Gastrocnemius medialis (tissue), 4 donors: ENCODE measurements around the gene KIRREL1. TPM values are rescaled to one million over a fixed set of nuclear protein-coding genes. Genes with fewer than 3 reads are reported as not detected.
A peak's percentile ranks its signal among the peaks of the same experiment; 100 is the strongest.

ENCODE experiments used
- ATAC-seq, 2 donors: fragments of 150-250 bp; one replicate each; pipeline ENCODE4 v1.9.1; 2016
- DNase-seq, 2 donors: peaks; one replicate each; pipeline ENCODE4 v3.0.0-alpha.2; 2019
- H3K27ac ChIP-seq, 4 donors: fragments of 200-600 bp; sonication (generic); 1 replicate in 1 of 4; 2 replicates in 3 of 4; pipeline ENCODE4 v1.5.1; 2016 to 2018; ENCODE audit warnings: mild to moderate bottlenecking in 2 of 4, moderate library complexity in 1 of 4
- H3K27me3 ChIP-seq, 3 donors: fragments of 200-600 bp; sonication (generic) in 2 of 3; 1 replicate in 1 of 3; 2 replicates in 2 of 3; pipeline versions ENCODE4 v1.5.1 to v1.6.0; 2016 to 2019; ENCODE audit warnings: mild to moderate bottlenecking in 1 of 3, moderate library complexity in 1 of 3
- H3K36me3 ChIP-seq, 2 donors: fragments of 200-600 bp; sonication (generic) in 1 of 2; one replicate each; pipeline ENCODE4 v1.5.1; 2017 to 2018
- H3K4me1 ChIP-seq, 2 donors: fragments of 200-600 bp; sonication (generic) in 1 of 2; one replicate each; pipeline ENCODE4 v1.5.1; 2016 to 2017; ENCODE audit warnings: mild to moderate bottlenecking in 2 of 2
- H3K4me3 ChIP-seq, 4 donors: fragments of 200-600 bp; sonication (generic) in 3 of 4; 1 replicate in 1 of 4; 2 replicates in 3 of 4; pipeline ENCODE4 v1.5.1; 2016 to 2019; ENCODE audit warnings: mild to moderate bottlenecking in 2 of 4
- H3K9me3 ChIP-seq, 3 donors: fragments of 200-600 bp; sonication (generic) in 2 of 3; 1 replicate in 1 of 3; 2 replicates in 2 of 3; pipeline ENCODE4 v1.5.1; 2016 to 2019
- POLR2A ChIP-seq, 2 donors: fragments of 450-650 bp; IDR thresholded peaks; one replicate each; pipeline ENCODE4 v1.6.1; 2017; ENCODE audit warnings: antibody characterized with exemption in 2 of 2, mild to moderate bottlenecking in 2 of 2, moderate library complexity in 2 of 2
- in situ Hi-C, 4 donors: fragments of 200-750 bp; cut with MboI; loops; one replicate each; pipeline versions ENCODE4 v1.15.0 to v1.8.0; 2017; ENCODE audit warnings: low sequenced_read_pairs in 4 of 4
- intact Hi-C: fragments of 100-400 bp; cut with DNase I; formaldehyde crosslinking; loops from one replicate; pipeline ENCODE4 v1.15.1; 2023; ENCODE audit warnings: low total_unique reads
- total RNA-seq, 4 donors: library from RNA; depleted of rRNA; stranded (reverse); fragments of >200 nt; gene quantifications; one replicate each; pipeline versions ENCODE4 v1.1.0 to v1.2.3, GENCODE V29; 2016
- TF ChIP-seq, protein P1 (sequence below), 5 experiments: fragments of 450-650 bp in 3 of 5; fragments of 200-600 bp in 2 of 5; sonication (generic) in 2 of 5; IDR thresholded peaks in 4 of 5; conservative IDR thresholded peaks in 1 of 5; 1 replicate in 4 of 5; 2 replicates in 1 of 5; pipeline ENCODE4 v1.5.1; 2016 to 2019; ENCODE audit warnings: antibody characterized with exemption in 5 of 5, mild to moderate bottlenecking in 3 of 5, moderate library complexity in 3 of 5

KIRREL1 gene
- total RNA-seq, 4 donors from 2014 or later, result 2.8 to 15.1 (median 6.6) TPM

DNA sequence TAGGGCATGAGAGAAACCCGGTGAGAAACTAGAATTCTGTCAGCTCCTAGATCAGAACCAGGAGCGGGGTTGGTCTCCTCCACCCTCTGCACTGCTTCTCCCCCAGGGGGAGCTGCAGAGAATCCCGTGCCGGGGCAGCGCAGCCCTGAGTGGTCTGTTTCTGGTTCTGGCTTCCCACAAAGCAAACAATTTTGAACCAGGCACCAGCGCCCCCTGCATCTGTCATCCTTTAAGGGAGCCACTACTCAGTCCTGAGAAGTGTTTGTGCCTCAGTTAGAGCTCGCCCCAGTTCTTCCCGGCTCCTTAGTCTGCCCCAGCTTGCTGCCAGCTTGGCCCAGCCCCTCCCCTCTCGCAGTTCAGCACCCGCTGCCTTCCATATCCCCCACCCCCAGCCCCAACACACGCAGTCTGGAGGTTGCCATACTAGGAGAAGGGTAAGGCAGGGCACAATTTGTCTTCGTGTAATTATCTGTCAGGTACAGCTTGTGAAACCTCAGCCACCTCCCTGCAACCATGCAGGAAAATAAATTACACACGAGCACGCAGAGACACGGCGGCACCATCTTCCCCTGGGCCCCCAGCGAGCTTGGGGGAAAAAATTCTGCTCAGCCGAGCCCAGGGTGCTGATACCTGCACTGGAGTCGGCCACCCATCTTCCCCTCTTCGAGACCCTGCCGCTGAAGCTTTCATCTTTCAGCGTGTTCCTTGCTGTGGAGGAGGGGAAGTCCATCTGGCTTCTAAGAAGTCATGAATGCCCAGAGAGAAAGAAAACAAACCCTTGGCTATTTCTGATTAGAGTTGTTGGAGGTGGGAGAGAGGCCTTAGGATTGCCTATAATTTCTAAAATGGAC is 124.6 kb downstream of the KIRREL1 start:
- Histone ChIP-seq H3K9me3 (no peaks in the 10 kb centered on the region), H3K4me1 (no peaks in the 10 kb centered on the region), H3K4me3 (no peak overlapping the region), H3K27me3 (peaks cover 0 to 23% (median 3%) of the 10 kb centered on the region in 3 donors), H3K27ac (no peak overlapping the region), H3K36me3 (no peaks in the 10 kb centered on the region)
- in situ Hi-C loops (loop anchor here in 1 of 4 donors (25.0 kb wide), 1 partner anchor 531 kb away; the partner anchor contains the start of gene FCRL4), intact Hi-C loops (no loop called here)
- TF ChIP-seq, protein P1, sequence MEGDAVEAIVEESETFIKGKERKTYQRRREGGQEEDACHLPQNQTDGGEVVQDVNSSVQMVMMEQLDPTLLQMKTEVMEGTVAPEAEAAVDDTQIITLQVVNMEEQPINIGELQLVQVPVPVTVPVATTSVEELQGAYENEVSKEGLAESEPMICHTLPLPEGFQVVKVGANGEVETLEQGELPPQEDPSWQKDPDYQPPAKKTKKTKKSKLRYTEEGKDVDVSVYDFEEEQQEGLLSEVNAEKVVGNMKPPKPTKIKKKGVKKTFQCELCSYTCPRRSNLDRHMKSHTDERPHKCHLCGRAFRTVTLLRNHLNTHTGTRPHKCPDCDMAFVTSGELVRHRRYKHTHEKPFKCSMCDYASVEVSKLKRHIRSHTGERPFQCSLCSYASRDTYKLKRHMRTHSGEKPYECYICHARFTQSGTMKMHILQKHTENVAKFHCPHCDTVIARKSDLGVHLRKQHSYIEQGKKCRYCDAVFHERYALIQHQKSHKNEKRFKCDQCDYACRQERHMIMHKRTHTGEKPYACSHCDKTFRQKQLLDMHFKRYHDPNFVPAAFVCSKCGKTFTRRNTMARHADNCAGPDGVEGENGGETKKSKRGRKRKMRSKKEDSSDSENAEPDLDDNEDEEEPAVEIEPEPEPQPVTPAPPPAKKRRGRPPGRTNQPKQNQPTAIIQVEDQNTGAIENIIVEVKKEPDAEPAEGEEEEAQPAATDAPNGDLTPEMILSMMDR (IDR thresholded peaks at IDR 0.05 in 4 of 5, conservative IDR thresholded peaks at IDR 0.05 in 1 of 5), result peak in 2 of 5 experiments; percentile 34 to 47
- no peak for TF ChIP-seq POLR2A (IDR thresholded peaks at IDR 0.05)
- no peak for DNase-seq
- peak; percentile 18 to 21 for ATAC-seq

DNA sequence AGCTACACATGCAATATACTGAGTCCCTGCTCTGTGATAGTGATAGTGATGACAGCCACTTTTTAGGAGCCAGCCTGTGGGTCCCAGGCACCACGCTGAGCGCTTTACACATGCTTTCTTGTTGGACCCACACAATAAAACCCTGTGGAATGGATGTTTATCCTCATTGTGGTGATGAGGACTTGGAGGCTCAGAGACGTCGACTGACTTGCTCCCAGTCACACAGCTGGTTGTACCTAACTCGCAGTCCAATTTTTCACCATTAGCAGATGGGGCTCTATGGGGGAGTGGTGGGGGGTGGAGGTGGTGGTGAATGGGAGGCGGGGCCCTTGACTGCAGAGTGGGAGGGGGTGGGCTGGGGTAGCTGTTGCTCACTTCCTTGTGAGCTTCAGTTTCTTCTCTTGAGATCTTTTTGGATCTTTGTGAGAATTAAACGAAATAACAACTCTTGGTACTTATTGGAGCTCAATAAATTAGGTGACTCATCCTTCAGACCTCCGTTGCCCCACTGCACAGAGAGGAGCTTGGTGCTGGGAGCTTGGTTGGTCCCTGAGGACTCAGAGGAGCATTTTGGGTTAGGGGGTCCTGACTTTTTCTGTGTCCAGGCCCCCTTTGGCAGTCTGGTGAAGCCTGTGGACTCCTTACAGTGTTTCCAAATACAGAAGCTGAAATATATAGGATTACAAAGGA is 125.4 kb downstream of the KIRREL1 start:
- no peak overlapping the region for H3K4me3 ChIP-seq
- DNase-seq (no peak), ATAC-seq (no peak)
- intact Hi-C loops, result no loop called here
- no peaks in the 10 kb centered on the region for H3K4me1 ChIP-seq
- no peaks in the 10 kb centered on the region for H3K9me3 ChIP-seq
- in situ Hi-C loops, result loop anchor here in 1 of 4 donors (25.0 kb wide), 1 partner anchor 532 kb away; the partner anchor contains the start of gene FCRL4
- H3K27me3 ChIP-seq, result peaks cover 0 to 17% (median 1%) of the 10 kb centered on the region in 3 donors
- H3K36me3 ChIP-seq, result no peaks in the 10 kb centered on the region
- no peak for TF ChIP-seq POLR2A (IDR thresholded peaks at IDR 0.05)
- TF ChIP-seq, protein P1 (IDR thresholded peaks at IDR 0.05 in 4 of 5, conservative IDR thresholded peaks at IDR 0.05 in 1 of 5), result no peak
- H3K27ac ChIP-seq, result no peak overlapping the region

DNA sequence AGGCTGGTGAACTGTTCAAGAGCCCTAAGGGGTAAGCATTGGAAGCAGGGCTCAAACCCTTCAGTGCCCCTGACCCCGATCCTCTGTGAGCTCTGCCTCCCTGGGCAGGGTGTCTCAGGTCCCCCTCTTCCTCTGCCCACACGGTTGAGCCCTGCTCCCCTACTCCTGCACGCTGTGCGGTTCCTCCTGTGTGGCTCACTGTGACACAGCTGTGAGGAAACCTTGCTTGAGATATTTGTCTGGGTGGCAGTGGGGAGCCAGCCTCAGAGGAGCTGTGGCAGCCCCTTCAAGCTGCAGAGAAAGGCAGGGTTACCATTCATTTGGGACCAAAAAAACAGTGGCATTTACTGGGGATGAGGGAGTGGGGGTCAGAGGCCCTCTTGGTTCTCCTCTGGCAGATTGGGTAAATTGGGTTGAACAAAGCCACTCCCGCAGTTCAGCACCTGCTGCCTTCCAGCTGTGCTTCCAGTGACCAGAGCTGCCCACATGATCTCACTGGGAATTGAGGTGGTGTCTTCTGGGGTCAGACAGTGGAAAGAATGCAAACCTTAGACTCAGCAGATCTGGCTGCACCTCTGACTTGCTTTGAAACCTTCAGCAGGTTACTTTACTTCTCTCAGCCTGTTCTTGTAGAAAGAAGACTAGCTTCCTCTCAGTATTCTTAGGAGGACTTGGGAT is 126.7 kb downstream of the KIRREL1 start:
- no peak for ATAC-seq
- H3K4me3 ChIP-seq, result no peak overlapping the region
- H3K27ac ChIP-seq, result no peak overlapping the region
- in situ Hi-C loops (loop anchor here in 3 of 4 donors (5.0 to 25.0 kb wide), 4 partner anchors 125 to 533 kb away; partner anchors contain the start of genes FCRL4 (in 1 of the 3) and KIRREL1 (in 1 of the 3)), intact Hi-C loops (loop anchor here (10.0 kb wide), 1 partner anchor 745 kb away; no protein-coding TSS in a partner anchor)
- no peaks in the 10 kb centered on the region for H3K4me1 ChIP-seq
- TF ChIP-seq, protein P1 (IDR thresholded peaks at IDR 0.05 in 4 of 5, conservative IDR thresholded peaks at IDR 0.05 in 1 of 5), result no peak
- no peak for TF ChIP-seq POLR2A (IDR thresholded peaks at IDR 0.05)
- H3K36me3 ChIP-seq, result no peaks in the 10 kb centered on the region
- no peaks in the 10 kb centered on the region for H3K9me3 ChIP-seq
- DNase-seq, result no peak
- peaks cover 0 to 11% (median 0%) of the 10 kb centered on the region in 3 donors for H3K27me3 ChIP-seq

DNA sequence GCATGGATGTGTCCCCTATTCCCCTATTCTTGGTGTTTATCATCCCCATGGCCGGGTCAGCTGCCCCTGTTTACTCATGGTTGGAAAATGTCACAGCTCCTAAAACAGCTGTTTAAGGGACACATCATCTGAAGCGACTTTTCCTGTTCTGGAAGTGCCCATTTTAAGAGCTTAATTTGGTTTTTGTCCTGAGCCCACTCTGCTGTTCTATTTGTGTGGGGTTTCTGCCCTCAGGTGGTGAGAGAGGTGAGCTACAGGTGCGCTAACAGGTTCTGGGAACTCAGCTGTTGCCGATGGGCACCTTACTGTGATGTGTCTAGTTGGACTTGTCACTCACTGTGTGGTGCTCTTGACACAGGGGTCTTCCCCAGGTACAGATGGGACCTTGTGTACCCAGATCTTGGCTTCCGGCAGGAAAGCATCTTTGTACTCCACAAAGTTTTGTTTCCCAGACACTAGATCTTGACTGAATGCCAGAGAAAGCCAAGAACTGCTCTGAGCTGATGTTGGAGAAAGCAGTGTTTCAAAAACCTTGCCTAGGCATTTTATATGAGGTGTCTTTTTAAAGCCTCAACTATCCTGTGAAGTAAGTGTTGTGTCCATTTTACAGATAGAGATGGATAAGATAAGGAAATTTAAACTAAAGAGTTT is 128.3 kb downstream of the KIRREL1 start:
- intact Hi-C loops, result loop anchor here (10.0 kb wide), 1 partner anchor 747 kb away; no protein-coding TSS in a partner anchor
- H3K27me3 ChIP-seq, result peaks cover 0 to 8% (median 0%) of the 10 kb centered on the region in 3 donors
- no peak overlapping the region for H3K27ac ChIP-seq
- ATAC-seq (no peak), DNase-seq (no peak)
- in situ Hi-C loops, result loop anchor here in 3 of 4 donors (5.0 to 25.0 kb wide), 4 partner anchors 127 to 534 kb away; partner anchors contain the start of genes FCRL4 (in 1 of the 3) and KIRREL1 (in 1 of the 3)
- no peaks in the 10 kb centered on the region for H3K4me1 ChIP-seq
- H3K9me3 ChIP-seq, result no peaks in the 10 kb centered on the region
- H3K4me3 ChIP-seq, result no peak overlapping the region
- H3K36me3 ChIP-seq, result no peaks in the 10 kb centered on the region
- no peak for TF ChIP-seq POLR2A (IDR thresholded peaks at IDR 0.05)
- TF ChIP-seq, protein P1 (IDR thresholded peaks at IDR 0.05 in 4 of 5, conservative IDR thresholded peaks at IDR 0.05 in 1 of 5), result peak in 1 of 5 experiments; percentile 20
